Memory B cell (primary cell): ENCODE measurements around the gene MEF2C.
"Not testable (repeated sequence)": the region's sequence is repeated elsewhere in the genome, so short reads cannot be mapped to it uniquely, and the experiment has no call there.

Experiments
- ATAC-seq: fragments of 150-1000 bp; cut with Tn5 transposase; 2 replicates; pipeline ENCODE4 v1.10.0; 2021; ENCODE audit warnings: low read depth, mild to moderate bottlenecking, moderate library complexity
- DNase-seq, 2 donors: peaks; one replicate each; pipeline ENCODE4 v3.0.0; 2022; ENCODE audit warnings: low spot score in 2 of 2
- H3K27ac Mint-ChIP-seq: one replicate; pipeline ENCODE4 v1.8.0; 2022; ENCODE audit warnings: mild to moderate bottlenecking, moderate library complexity, mixed read lengths
- H3K27me3 Mint-ChIP-seq: one replicate; pipeline ENCODE4 v1.8.0; 2022; ENCODE audit warnings: mixed read lengths
- H3K36me3 Mint-ChIP-seq: one replicate; pipeline ENCODE4 v1.8.0; 2022; ENCODE audit warnings: mild to moderate bottlenecking, mixed read lengths
- H3K4me1 Mint-ChIP-seq: one replicate; pipeline ENCODE4 v1.8.0; 2022; ENCODE audit warnings: mixed read lengths
- H3K4me3 Mint-ChIP-seq: one replicate; pipeline ENCODE4 v1.8.0; 2022; ENCODE audit warnings: mild to moderate bottlenecking, moderate library complexity, mixed read lengths
- H3K9me3 Mint-ChIP-seq: one replicate; pipeline ENCODE4 v1.8.0; 2022; ENCODE audit warnings: mixed read lengths

MEF2C gene

DNA sequence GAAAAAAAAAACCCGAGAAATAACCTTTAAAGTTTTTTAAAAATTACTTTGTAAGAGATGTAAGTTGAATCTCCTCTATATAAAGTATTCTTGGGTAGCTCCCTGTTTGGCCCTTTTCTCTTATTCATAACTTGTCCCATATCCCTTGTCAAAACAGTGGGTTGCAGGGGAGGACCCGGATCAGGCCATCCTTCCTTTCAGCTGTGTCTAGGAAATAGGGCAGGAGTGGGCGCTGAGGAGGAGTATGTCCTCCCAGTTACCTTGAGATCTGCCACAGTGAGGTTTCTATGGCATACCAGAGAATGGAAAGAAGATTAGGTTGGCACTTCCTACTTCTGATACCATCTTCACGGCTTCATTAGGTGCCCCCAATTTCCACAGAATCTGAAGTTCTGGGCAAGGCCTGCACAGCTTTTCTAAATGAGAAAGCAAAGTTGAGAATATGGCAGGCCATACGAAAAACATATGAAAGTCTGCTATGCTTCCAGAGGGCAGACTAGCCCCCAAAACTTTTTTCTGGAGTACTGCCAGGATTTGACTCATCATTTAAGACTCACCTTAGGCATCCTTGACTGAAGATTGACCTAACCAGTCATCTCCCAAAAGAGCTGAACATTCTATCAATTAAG, 20.3 kb downstream of the MEF2C start:
- ATAC-seq (no peak), DNase-seq (no peak)
- Mint-ChIP-seq H3K9me3 (peaks cover 2% of the 10 kb centered on the region), H3K4me1 (peaks cover 3% of the 10 kb centered on the region), H3K27me3 (no peaks in the 10 kb centered on the region), H3K27ac (no peak overlapping the region), H3K4me3 (no peak overlapping the region), H3K36me3 (peaks cover 11% of the 10 kb centered on the region)

- ATAC-seq: no peak
- Mint-ChIP-seq H3K4me3 (no peak overlapping the region), H3K9me3 (peaks cover 5% of the 10 kb centered on the region), H3K27ac (peak overlapping the region; percentile 45), H3K27me3 (no peaks in the 10 kb centered on the region), H3K36me3 (peaks cover 20% of the 10 kb centered on the region), H3K4me1 (peaks cover 3% of the 10 kb centered on the region)
- DNase-seq: no peak
Measured at GRCh38 chr5:88861231-88861630, 21.8 kb downstream of the MEF2C start.

DNA sequence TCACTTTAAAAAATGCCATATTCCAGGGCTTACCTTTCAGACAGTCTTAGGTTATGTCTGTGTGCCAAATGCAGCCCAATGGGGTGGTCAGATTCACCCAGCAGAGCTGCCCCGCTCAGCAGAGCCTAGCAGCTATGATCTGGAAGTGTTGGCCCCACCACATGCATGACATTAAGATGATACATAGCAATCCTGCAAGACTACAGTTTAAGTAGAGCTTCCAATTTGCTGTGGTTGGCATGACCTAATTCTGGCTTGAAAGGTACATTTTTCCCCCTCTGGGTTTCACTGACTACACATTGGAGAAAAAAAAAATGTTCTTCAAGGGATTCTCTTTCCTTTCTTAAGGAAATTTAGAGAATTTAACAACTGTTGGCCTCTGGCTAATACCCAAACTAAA, 22.5 kb downstream of the MEF2C start:
- no peak for DNase-seq
- Mint-ChIP-seq H3K4me3 (no peak overlapping the region), H3K27me3 (no peaks in the 10 kb centered on the region), H3K36me3 (peaks cover 26% of the 10 kb centered on the region), H3K9me3 (peaks cover 8% of the 10 kb centered on the region), H3K4me1 (peaks cover 8% of the 10 kb centered on the region), H3K27ac (no peak overlapping the region)
- ATAC-seq: no peak

DNA sequence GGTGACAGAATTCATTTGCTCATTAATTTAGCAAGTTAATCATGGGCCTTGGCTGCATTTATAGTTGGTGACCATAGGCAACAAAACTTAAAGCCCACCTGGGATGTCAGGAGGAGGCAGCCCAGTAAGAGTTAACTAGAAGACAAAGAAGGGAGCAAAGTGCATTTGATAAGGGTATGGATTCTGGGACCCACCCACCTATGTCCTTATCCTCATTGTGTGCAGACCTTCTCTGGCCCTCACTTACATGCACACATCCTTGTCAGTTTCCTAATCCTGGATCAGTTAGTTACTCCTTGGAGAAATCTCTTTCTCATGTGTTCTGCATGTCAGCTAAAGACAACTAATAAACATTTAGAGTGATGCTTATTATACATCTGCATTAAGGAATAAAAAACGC, 24.6 kb downstream of the MEF2C start:
- Mint-ChIP-seq H3K36me3 (peaks cover 31% of the 10 kb centered on the region), H3K27ac (no peak overlapping the region), H3K4me3 (no peak overlapping the region), H3K9me3 (peaks cover 8% of the 10 kb centered on the region), H3K4me1 (peaks cover 15% of the 10 kb centered on the region), H3K27me3 (no peaks in the 10 kb centered on the region)
- no peak for ATAC-seq
- DNase-seq: no peak

DNA sequence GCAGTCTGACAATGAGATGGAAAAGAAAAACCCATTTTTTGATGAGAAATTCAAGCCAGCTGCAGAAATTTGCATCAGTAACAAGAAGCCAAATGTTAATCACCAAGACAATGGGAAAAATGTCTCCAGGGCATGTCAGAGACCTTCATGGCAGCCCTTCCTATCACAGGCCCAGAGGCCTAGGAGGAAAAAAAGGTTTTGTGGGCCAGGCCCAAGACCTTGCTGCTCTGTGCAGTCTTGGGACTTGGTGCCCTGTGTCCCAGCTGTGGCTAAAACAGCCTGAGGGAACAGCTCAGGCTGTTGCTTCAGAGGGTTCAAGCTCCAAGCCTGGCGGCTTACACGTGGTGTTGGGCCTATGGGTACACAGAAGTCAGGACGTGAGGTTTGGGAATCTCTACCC, 26.6 kb downstream of the MEF2C start:
- not testable (repeated sequence) for ATAC-seq, DNase-seq, H3K4me3 Mint-ChIP-seq, H3K27me3 Mint-ChIP-seq, H3K9me3 Mint-ChIP-seq
- Mint-ChIP-seq H3K4me1 (peaks cover 15% of the 10 kb centered on the region), H3K36me3 (peaks cover 29% of the 10 kb centered on the region), H3K27ac (peak overlapping the region; percentile 78)

- H3K27ac Mint-ChIP-seq: peak overlapping the region; percentile 84
- H3K9me3 Mint-ChIP-seq: peaks cover 8% of the 10 kb centered on the region
- ATAC-seq (no peak), DNase-seq (no peak)
- no peak overlapping the region for H3K4me3 Mint-ChIP-seq
- peaks cover 27% of the 10 kb centered on the region for H3K4me1 Mint-ChIP-seq
- H3K36me3 Mint-ChIP-seq: peaks cover 32% of the 10 kb centered on the region
- H3K27me3 Mint-ChIP-seq: no peaks in the 10 kb centered on the region
Measured at GRCh38 chr5:88854769-88855168, 28.2 kb downstream of the MEF2C start.

- H3K27me3 Mint-ChIP-seq: no peaks in the 10 kb centered on the region
- no peak overlapping the region for H3K4me3 Mint-ChIP-seq
- ATAC-seq (peak; percentile 37), DNase-seq (no peak)
- peaks cover 5% of the 10 kb centered on the region for H3K36me3 Mint-ChIP-seq
- H3K9me3 Mint-ChIP-seq: no peaks in the 10 kb centered on the region
- H3K27ac Mint-ChIP-seq: peak overlapping the region; percentile 63
- peaks cover 31% of the 10 kb centered on the region for H3K4me1 Mint-ChIP-seq
Measured at GRCh38 chr5:88847420-88847819, 35.6 kb downstream of the MEF2C start.

GRCh38 chr5:88846434-88846833, 36.5 kb downstream of the MEF2C start:
- H3K27me3 Mint-ChIP-seq: no peaks in the 10 kb centered on the region
- peaks cover 31% of the 10 kb centered on the region for H3K4me1 Mint-ChIP-seq
- ATAC-seq (no peak), DNase-seq (no peak)
- no peaks in the 10 kb centered on the region for H3K9me3 Mint-ChIP-seq
- peak overlapping the region; percentile 63 for H3K27ac Mint-ChIP-seq
- H3K36me3 Mint-ChIP-seq: peaks cover 5% of the 10 kb centered on the region
- no peak overlapping the region for H3K4me3 Mint-ChIP-seq

GRCh38 chr5:88845081-88845697, 37.8 kb downstream of the MEF2C start:
- peak overlapping the region; percentile 88 for H3K27ac Mint-ChIP-seq

GRCh38 chr5:88842784-88843183, 40.2 kb downstream of the MEF2C start:
- ATAC-seq (peak; percentile 26), DNase-seq (no peak)
- Mint-ChIP-seq H3K4me1 (peaks cover 34% of the 10 kb centered on the region), H3K4me3 (no peak overlapping the region), H3K27me3 (no peaks in the 10 kb centered on the region), H3K9me3 (no peaks in the 10 kb centered on the region), H3K27ac (peak overlapping the region; percentile 14), H3K36me3 (peaks cover 9% of the 10 kb centered on the region)

More at GRCh38 chr5:88845081-88845697, 37.8 kb downstream of the MEF2C start:
- DNase-seq (no peak), ATAC-seq (peak; percentile 86)
- H3K4me1 Mint-ChIP-seq: peaks cover 29% of the 10 kb centered on the region
- H3K36me3 Mint-ChIP-seq: peaks cover 1% of the 10 kb centered on the region
- H3K27me3 Mint-ChIP-seq: no peaks in the 10 kb centered on the region
- H3K9me3 Mint-ChIP-seq: no peaks in the 10 kb centered on the region
- peak overlapping the region; percentile 62 for H3K4me3 Mint-ChIP-seq

DNA sequence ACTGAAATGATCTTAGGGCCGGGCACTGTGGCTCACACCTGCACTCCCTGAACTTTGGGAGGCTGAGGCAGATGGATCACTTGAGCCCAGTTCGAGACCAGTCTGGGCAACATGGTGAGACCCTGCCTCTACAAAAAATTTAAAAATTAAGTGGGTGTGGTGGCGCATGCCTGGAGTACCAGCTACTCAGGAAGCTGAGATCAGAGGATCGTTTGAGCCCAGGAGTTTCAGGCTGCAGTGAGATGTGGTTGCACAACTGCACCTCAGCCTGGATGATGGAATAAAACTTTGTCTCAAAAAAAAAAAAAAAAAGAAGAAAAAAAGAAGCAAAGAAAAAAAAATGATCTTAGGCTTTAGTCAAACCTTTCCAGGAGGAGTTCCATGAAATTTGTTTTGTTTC, 41.8 kb downstream of the MEF2C start:
- Mint-ChIP-seq H3K9me3 (no peaks in the 10 kb centered on the region), H3K36me3 (peaks cover 13% of the 10 kb centered on the region), H3K27ac (peak overlapping the region; percentile 87), H3K4me3 (peak overlapping the region; percentile 5), H3K27me3 (no peaks in the 10 kb centered on the region), H3K4me1 (peaks cover 34% of the 10 kb centered on the region)
- no peak for ATAC-seq
- no peak for DNase-seq

DNA sequence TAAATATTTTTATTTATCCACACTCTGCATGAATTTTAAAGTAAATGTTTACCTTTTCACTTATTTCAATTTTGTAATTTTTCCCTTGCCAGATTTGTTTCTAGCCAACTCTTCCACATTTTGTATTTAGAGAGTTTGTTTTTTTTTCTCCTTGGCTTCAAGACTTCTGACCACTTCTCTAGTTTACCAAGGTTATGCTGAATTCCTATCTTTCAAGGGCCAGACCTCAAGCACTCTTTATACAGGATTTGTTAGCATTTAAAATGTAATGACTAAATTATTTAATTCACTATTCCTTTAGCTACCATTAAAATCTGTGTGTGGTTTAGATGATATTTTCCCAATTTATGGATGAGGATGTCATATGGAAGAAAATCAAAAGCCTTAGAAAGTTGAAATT, 42.5 kb downstream of the MEF2C start:
- H3K27ac Mint-ChIP-seq: peak overlapping the region; percentile 87
- H3K36me3 Mint-ChIP-seq: peaks cover 14% of the 10 kb centered on the region
- peaks cover 33% of the 10 kb centered on the region for H3K4me1 Mint-ChIP-seq
- H3K9me3 Mint-ChIP-seq: no peaks in the 10 kb centered on the region
- DNase-seq (no peak), ATAC-seq (no peak)
- H3K27me3 Mint-ChIP-seq: no peaks in the 10 kb centered on the region
- H3K4me3 Mint-ChIP-seq: no peak overlapping the region

- peak overlapping the region; percentile 93 for H3K27ac Mint-ChIP-seq
- no peaks in the 10 kb centered on the region for H3K27me3 Mint-ChIP-seq
- ATAC-seq (no peak), DNase-seq (no peak)
- peaks cover 17% of the 10 kb centered on the region for H3K36me3 Mint-ChIP-seq
- H3K4me3 Mint-ChIP-seq: no peak overlapping the region
- peaks cover 30% of the 10 kb centered on the region for H3K4me1 Mint-ChIP-seq
- H3K9me3 Mint-ChIP-seq: no peaks in the 10 kb centered on the region
Measured at GRCh38 chr5:88839238-88839637, 43.7 kb downstream of the MEF2C start.

- H3K36me3 Mint-ChIP-seq: peaks cover 17% of the 10 kb centered on the region
- H3K27ac Mint-ChIP-seq: peak overlapping the region; percentile 93
- H3K27me3 Mint-ChIP-seq: no peaks in the 10 kb centered on the region
- no peak for DNase-seq
- H3K4me1 Mint-ChIP-seq: peaks cover 36% of the 10 kb centered on the region
- no peaks in the 10 kb centered on the region for H3K9me3 Mint-ChIP-seq
- ATAC-seq: no peak
- H3K4me3 Mint-ChIP-seq: peak overlapping the region; percentile 34
Measured at GRCh38 chr5:88838500-88838899, 44.5 kb downstream of the MEF2C start.

DNA sequence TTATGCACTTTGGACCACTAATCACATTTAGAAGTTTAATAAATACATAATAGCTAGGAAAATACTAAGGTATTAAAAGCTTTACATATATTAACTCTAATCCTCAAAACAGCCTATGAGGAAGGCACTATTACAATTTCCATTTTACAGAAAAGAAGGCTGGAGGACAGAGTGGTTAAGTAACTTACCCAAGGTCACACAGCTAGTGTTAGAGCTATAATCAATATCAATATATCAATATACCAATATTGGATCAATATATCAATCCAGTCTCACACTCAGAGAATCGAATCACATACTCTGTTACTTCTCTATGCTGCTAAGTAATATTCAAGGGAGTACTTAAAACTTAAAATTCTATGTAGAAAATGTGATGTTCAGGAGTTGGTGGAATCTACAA, 45.2 kb downstream of the MEF2C start:
- Mint-ChIP-seq H3K9me3 (no peaks in the 10 kb centered on the region), H3K4me1 (peaks cover 37% of the 10 kb centered on the region), H3K4me3 (no peak overlapping the region), H3K36me3 (peaks cover 17% of the 10 kb centered on the region), H3K27me3 (no peaks in the 10 kb centered on the region), H3K27ac (peak overlapping the region; percentile 93)
- ATAC-seq (no peak), DNase-seq (no peak)
